Testis (tissue), 3 donors: ENCODE results near the gene TCF12. TPM values are rescaled to one million over a fixed set of nuclear protein-coding genes. Genes with fewer than 3 reads are reported as not detected.

Experiments
- DNase-seq: peaks from one replicate; pipeline ENCODE4 v3.0.0-alpha.2; 2019
- H3K27ac ChIP-seq, 2 donors: fragments of 200-600 bp; sonication (generic); one replicate each; pipeline ENCODE4 v1.5.1; 2019
- H3K27me3 ChIP-seq: fragments of 200-600 bp; sonication (generic); one replicate; pipeline ENCODE4 v1.5.1; 2019
- H3K36me3 ChIP-seq: fragments of 200-600 bp; sonication (generic); one replicate; pipeline ENCODE4 v1.5.1; 2017; ENCODE audit warnings: low read depth; ENCODE audit errors: missing control alignments
- H3K4me1 ChIP-seq: fragments of 200-600 bp; sonication (generic); one replicate; pipeline ENCODE4 v1.5.1; 2019
- H3K4me3 ChIP-seq, 2 donors: fragments of 200-600 bp; sonication (generic); one replicate each; pipeline ENCODE4 v1.5.1; 2017 to 2019
- H3K9me3 ChIP-seq: fragments of 200-600 bp; sonication (generic); one replicate; pipeline ENCODE4 v1.5.1; 2017
- POLR2A ChIP-seq: fragments of 450-650 bp; IDR thresholded peaks from one replicate; pipeline ENCODE4 v1.6.1; 2017; ENCODE audit warnings: antibody characterized with exemption, mild to moderate bottlenecking, moderate library complexity
- WGBS, 2 donors: methylation state at CpG; one replicate each; pipeline ENCODE4 v1.1.5; 2018; 5-methylcytosine and 5-hydroxymethylcytosine counted together
- intact Hi-C: fragments of 100-400 bp; cut with DNase I; formaldehyde crosslinking; loops from one replicate; pipeline ENCODE4 v1.15.1; 2023; ENCODE audit warnings: low total_unique reads
- polyA plus RNA-seq: library from polyadenylated mRNA; stranded (reverse); fragments of 350-450 nt; fragmentation: Illumina TruSeq; extraction: RNeasy Lipid Tissue Mini Kit (QIAGEN cat#74804); gene quantifications from one replicate; pipeline ENCODE4 v1.2.3, GENCODE V29; 2014; ENCODE audit warnings: low read depth, low replicate concordance; ENCODE audit not compliant: insufficient read depth
- total RNA-seq, 2 donors: library from RNA; depleted of rRNA; stranded (reverse); fragments of >200 nt; gene quantifications; one replicate each; pipeline ENCODE4 v1.2.3, GENCODE V29; 2016
- TF ChIP-seq, protein P1 (sequence below), 3 experiments: fragments of 450-650 bp in 2 of 3; fragments of 200-600 bp in 1 of 3; sonication (generic) in 1 of 3; IDR thresholded peaks; one replicate each; pipeline ENCODE4 v1.5.1; 2016 to 2019; ENCODE audit warnings: antibody characterized with exemption in 3 of 3, mild to moderate bottlenecking in 2 of 3, moderate library complexity in 1 of 3

The TCF12 gene
- total and polyA plus RNA-seq, 3 donors from 2014 or later = 51.8 to 152 (median 146) TPM

DNA sequence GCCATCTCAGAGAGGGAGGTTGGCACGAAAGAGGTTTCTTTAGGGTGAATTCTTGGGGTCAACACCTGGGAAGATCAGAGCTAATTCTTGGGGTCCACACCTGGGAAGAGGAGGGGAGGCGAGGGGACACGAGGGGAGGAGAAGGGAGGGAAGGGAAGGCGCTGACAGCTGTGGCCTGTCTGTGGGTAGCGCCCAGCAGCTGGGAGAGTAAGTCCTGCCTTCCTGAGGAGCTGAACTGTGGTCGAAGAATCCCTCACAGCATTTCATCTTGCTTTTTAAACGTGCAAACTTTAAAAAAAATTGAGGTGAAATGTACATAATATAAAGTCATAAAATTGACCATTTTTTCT lies 394.7 kb downstream of the TCF12 start:
- intact Hi-C loops = no loop called here
- H3K4me3 ChIP-seq = no peak overlapping the region
- WGBS, 2 donors = 82 to 85% methylated on average over 7 of the region's 7 CpGs
- no peak for TF ChIP-seq POLR2A
- TF ChIP-seq, protein P1, sequence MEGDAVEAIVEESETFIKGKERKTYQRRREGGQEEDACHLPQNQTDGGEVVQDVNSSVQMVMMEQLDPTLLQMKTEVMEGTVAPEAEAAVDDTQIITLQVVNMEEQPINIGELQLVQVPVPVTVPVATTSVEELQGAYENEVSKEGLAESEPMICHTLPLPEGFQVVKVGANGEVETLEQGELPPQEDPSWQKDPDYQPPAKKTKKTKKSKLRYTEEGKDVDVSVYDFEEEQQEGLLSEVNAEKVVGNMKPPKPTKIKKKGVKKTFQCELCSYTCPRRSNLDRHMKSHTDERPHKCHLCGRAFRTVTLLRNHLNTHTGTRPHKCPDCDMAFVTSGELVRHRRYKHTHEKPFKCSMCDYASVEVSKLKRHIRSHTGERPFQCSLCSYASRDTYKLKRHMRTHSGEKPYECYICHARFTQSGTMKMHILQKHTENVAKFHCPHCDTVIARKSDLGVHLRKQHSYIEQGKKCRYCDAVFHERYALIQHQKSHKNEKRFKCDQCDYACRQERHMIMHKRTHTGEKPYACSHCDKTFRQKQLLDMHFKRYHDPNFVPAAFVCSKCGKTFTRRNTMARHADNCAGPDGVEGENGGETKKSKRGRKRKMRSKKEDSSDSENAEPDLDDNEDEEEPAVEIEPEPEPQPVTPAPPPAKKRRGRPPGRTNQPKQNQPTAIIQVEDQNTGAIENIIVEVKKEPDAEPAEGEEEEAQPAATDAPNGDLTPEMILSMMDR (IDR thresholded peaks at IDR 0.05) = no peak
- no peaks in the 10 kb centered on the region for H3K36me3 ChIP-seq
- no peak for DNase-seq
- H3K9me3 ChIP-seq = no peaks in the 10 kb centered on the region
- no peaks in the 10 kb centered on the region for H3K4me1 ChIP-seq
- no peaks in the 10 kb centered on the region for H3K27me3 ChIP-seq
- no peak overlapping the region for H3K27ac ChIP-seq

DNA sequence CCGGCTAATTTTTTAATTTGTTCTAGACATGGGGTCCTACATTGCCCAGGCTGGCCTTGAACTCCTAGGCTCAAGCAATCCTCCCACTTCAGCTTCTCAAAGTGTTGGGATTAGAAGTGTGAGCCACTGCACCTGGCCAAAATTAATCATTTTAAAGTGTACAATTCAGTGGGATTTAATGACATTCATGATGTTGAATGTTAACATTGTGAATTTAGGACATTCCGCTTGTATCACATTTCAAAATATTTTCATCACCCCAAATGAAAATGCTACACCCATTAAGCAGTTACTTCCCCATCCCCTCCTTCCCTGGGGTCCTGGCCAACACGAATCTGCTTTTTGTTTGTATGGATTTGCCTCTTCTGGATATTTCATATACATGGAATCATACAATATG lies 395.8 kb downstream of the TCF12 start:
- TF ChIP-seq POLR2A = no peak
- TF ChIP-seq, protein P1 (IDR thresholded peaks at IDR 0.05) = no peak
- Histone ChIP-seq H3K36me3 (no peaks in the 10 kb centered on the region), H3K27ac (no peak overlapping the region), H3K4me1 (no peaks in the 10 kb centered on the region), H3K27me3 (no peaks in the 10 kb centered on the region), H3K4me3 (no peak overlapping the region), H3K9me3 (no peaks in the 10 kb centered on the region)
- intact Hi-C loops = no loop called here
- no peak for DNase-seq
- 88 to 94% methylated on average over 3 of the region's 3 CpGs for WGBS, 2 donors

DNA sequence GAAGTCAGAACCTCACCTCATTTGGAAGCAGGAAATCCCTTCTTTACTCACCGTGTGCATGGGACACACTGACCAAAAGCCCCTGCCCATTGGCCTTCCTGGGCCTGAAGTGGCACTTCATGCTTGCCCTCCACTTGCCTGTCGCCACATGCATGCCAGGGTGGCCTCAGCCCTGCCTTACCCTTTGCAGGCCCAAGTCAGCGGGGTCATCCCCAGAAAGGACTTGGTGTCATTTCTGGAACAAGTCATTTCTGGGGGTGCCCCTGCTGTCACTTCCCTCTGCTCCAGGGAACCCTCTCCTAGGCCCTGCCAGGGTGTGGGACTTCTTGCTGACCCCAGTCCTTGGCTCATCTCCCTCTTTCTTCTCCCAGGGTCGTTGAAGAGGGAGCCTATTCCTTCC lies 398.0 kb downstream of the TCF12 start:
- Histone ChIP-seq H3K36me3 (no peaks in the 10 kb centered on the region), H3K9me3 (no peaks in the 10 kb centered on the region), H3K4me3 (no peak overlapping the region), H3K4me1 (no peaks in the 10 kb centered on the region), H3K27me3 (no peaks in the 10 kb centered on the region), H3K27ac (no peak overlapping the region)
- intact Hi-C loops = no loop called here
- WGBS, 2 donors = 70 to 75% methylated on average over 4 of the region's 4 CpGs
- no peak for DNase-seq
- TF ChIP-seq POLR2A = no peak
- TF ChIP-seq, protein P1 (IDR thresholded peaks at IDR 0.05) = no peak

DNA sequence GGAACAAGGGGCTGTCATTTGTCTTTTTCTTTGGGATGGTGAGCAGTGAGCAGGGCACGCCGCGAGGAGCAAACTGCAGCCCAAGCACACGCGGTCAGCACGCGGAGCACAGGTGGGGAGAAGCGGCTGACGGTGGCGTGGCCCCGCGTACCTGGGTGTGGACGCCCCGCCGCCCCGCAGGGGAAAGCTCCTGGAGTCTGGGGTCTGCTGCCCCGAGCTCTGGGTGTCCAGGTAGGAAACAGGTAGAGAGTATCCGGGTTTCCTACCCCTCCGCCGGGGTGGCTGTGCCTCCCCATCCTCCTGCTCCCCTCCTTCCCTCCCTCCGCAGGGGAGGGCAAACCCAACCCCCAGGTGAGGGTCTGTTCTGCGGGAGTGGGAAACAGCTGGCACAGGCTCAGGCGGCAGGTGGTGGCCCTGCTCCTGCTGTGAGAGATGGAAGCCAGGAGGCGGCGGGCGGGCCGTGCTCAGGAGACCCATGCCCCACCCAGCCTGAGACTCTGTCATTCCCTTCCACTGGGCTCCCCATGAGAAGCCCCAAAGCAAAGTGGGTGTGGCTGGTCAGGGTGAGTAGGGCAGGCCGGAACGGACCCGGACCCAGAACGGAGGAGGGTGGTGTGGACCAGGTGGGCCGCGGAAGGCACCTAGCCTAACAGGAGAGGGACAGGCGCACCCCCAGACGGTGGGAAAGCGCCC lies 400.9 kb downstream of the TCF12 start:
- Histone ChIP-seq H3K27me3 (no peaks in the 10 kb centered on the region), H3K4me1 (no peaks in the 10 kb centered on the region), H3K36me3 (no peaks in the 10 kb centered on the region), H3K4me3 (peak overlapping the region; percentile 27 to 51), H3K27ac (no peak overlapping the region), H3K9me3 (no peaks in the 10 kb centered on the region)
- 71 to 74% methylated on average over 33 to 36 of the region's 36 CpGs for whole genome bisulfite sequencing, 2 donors
- no peak for DNase-seq
- intact Hi-C loops = no loop called here
- TF ChIP-seq POLR2A = no peak
- TF ChIP-seq, protein P1 (IDR thresholded peaks at IDR 0.05) = no peak
